CD4-positive, alpha-beta T cell treated with Interferon alpha-2 for 1 hour (primary cell): ENCODE measurements around the gene POPDC3.

Experiments
- DNase-seq, 2 donors: peaks; one replicate each; pipeline ENCODE4 v3.0.0-alpha.2; 2020 to 2022

POPDC3 gene

DNA sequence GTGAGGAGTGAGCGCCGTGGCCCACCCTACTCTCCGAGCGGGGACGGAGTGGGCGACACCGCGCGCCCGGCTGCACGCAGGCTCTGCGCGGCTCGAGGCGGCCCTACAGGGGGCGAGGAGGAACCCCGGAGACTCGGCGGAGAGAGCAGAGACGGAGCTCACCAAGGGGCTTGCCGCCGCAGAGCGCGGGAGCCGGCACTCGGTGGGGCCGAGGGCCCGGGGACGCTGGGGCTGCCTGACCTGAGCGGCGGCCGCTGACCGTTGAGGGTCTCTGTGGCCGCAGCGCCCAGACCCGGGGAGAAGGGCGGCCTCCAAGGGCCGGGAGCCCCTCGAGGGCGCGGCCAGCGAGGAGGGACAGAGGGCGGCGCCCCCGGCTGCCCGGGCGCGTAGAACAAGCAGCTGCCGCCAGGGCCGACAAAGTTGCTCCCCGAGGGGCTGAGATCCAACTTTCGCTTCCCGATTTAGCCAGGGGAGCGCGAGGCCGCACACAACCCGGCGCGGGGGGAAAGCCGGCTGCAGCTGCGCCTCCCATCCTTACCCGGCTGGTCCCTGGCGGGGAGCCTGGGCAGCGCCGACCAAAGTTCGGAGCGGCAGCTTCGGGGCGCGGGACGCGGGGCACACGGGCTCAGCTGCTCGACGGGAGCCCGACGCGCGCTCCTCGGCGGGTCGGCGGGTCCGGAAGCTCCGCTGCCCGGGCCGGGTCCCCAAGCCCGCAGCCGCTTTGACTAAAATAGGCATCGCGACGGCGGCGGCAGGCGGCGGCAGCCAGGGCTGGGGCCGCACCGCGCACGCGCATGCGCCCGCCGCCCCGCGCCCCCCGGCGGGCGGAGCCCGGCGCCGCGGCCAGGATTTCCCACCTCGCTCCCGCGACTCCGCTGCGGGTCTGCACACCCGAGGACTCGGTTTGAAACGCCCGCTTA lies 43.1 kb downstream of the POPDC3 start:
- peak in 1 of 2 donors; percentile 5 for DNase-seq

DNA sequence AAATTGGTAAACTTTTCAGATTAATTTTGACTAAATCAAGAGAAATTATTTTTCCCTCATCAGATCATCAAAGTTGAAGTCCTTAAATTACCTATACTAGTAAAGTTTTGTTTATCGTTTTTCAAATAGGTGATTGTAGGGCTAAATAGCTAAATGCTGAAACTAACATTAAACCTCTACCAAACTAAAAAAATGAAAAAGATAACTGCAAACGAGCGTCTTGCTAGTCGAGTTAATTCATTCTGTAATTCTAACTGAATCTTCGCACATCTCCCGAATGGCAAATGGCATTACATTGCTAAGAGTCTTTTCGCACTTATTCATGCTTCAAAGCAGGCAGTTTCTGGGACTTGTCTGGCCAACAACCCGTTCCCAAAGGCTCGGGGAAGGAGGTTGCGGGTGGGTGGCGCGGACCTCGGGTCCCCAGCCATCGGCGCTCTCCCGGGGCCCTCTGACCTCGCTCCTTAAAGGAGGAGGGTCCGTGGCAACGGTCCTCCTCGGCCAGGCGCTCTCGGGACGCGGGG lies 43.8 kb downstream of the POPDC3 start:
- DNase-seq: no peak

DNA sequence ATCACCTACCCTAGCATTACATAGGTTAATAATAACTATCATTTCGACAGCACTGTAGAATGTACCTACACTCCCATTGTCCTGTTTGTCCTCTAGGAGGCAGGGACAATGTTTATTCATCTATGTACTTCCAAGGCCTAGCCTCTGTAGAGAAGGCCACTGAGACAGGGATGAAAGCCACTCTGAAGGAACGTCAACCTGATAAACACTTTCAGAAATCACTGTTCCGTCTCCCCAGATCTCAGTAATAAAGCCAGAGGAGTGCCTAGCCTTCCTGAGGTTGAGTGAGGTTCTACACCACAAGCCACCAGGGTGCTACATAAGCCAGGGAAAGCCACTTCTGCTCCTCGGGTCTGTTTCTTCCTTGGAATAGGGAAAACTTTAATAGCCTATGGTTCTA lies 44.8 kb downstream of the POPDC3 start:
- no peak for DNase-seq

DNA sequence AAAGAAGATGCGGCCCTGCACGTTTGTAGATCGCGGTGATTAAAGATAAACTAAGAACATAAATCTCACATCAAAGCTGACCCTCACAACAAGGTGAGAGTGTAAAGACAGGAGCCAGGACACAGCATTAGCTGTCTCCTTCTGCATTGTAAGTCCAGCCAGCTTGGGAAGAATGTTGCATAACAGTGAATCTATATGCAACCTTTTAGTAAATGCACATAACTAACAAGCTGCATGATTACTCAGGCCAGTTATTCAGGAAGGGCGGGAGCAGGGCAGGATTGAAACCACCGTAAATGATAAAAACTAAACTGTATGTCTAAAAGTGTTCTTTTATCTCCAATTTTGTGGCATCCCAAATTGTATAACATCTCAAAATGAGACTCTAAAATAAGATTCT lies 57.1 kb downstream of the POPDC3 start:
- no peak for DNase-seq

DNA sequence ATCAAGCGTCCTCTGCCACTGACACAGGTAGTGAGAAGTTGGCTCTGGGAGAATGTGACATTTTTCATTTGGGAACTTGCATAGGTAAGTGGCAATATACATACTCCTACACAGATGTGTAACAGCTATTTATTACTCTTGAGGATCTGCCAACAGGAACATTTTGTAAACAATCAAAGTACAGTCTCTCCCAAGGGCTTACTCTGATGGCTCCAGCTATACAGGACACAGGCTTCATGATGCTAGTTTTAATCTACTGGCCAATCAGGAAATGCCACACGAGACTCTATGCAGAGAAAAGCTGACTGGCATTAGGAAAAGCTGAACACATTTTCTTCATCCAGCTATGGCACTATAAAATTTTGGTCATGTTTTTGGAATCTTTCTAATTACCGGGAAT lies 57.8 kb downstream of the POPDC3 start:
- no peak for DNase-seq

DNA sequence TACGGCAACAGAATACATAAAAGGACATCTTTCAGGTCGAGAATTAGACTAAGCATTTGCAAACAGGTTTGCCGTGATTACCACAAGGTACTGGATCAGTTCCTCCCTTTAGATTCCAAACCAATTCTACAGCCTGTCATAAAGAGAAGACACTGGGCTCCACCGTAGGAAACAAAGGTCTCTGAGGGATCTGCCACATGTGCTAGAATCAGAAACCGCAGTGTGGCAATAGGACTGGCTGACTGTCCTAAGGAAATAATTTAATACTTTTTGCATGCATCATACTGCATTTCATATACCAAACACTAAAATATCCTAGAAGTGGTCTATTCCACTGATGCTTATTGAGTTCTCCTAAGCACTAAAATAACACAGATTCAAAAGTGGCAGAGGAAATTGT lies 59.2 kb downstream of the POPDC3 start:
- DNase-seq: no peak

DNA sequence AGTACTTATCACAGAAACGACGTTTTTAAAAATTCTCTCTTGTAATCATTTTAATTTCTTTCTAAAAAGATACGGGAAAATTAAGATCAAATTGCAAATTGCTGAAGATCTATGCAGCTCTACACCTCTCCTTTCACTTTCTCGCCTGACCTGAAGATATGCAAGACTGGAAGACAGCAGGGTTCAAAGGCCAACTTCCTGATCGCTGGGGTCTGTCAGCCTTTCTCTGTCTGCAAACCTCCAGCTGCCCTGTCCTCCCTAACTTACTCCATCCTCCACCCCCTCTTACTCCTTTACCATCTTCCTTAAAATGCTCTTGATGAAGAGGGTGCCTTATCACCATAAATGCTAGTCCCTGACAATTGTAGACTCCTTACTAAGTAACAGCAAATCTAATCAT lies 63.7 kb downstream of the POPDC3 start:
- no peak for DNase-seq

DNA sequence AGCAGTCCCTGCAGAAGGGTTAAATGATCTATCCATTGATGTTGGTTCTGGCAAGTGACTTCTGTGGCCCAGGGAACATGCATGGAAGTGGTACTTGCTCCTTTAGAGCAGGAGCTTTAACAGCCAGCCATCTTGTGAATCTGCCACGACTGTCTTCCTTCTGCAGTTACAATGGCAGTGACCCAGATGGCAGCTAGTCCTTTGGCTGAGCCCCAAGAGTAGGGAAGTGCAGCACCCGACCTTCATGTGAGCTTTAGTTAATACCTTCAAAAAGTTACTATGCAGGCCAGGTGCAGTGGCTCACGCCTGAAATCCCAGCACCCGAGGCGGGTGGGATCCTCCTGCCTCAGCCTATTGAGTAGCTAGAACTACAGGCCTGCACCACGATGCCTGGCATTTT lies 66.4 kb downstream of the POPDC3 start:
- DNase-seq: no peak

DNA sequence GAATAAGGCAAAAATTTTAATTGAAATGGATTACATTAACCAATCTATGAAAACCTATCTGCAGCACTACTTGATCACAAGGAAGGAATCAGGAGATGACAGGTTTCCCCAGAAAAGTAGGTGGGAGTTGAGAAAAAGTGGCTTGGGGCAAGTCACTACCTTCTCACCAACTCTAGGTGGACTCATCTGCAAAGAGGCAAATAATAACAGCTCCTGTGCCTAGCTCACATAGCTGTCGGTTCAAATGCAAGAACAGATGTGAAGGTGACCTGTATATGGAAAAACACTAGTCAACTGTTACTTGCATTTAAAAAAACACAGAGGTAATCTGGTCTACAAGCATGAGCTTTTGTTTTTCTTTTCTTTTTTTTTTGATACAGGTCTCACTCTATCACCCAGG lies 67.2 kb downstream of the POPDC3 start:
- no peak for DNase-seq

DNA sequence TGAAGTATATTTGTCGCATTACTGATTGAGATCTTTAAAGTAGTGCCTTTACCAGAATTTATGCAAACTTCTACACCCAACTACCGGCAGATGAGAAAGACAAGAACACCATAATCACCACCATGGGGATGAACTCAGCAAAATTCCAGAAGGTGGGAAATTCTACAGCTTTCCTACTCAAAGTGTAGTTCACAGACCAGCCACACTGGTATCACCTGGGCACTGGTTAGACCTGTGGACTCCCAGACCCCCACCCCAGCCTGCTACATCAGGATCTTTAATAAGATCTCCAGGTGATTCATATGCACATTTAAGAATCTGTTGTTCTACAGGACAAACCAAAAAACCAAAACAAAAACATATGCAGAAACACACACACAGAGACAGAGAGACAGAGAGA lies 67.9 kb downstream of the POPDC3 start:
- DNase-seq: no peak

DNA sequence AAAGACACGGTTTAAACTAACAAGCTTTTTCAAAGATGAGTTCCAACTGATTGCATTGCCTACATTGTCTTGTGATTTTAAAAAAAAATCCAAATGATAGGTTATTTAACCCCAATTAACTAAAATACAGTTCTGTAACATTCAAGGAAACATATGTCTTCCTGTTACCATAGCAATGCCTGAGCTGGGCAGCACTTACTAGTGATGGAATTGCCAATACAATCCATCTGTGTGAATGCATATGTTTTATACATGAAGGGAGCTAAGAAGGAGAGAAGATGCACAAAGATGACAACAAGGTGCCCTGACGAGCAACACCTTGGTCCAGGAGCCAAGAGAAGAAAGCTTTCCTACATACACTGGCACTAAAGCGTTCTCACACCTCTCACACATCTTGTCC lies 68.7 kb downstream of the POPDC3 start:
- no peak for DNase-seq

DNA sequence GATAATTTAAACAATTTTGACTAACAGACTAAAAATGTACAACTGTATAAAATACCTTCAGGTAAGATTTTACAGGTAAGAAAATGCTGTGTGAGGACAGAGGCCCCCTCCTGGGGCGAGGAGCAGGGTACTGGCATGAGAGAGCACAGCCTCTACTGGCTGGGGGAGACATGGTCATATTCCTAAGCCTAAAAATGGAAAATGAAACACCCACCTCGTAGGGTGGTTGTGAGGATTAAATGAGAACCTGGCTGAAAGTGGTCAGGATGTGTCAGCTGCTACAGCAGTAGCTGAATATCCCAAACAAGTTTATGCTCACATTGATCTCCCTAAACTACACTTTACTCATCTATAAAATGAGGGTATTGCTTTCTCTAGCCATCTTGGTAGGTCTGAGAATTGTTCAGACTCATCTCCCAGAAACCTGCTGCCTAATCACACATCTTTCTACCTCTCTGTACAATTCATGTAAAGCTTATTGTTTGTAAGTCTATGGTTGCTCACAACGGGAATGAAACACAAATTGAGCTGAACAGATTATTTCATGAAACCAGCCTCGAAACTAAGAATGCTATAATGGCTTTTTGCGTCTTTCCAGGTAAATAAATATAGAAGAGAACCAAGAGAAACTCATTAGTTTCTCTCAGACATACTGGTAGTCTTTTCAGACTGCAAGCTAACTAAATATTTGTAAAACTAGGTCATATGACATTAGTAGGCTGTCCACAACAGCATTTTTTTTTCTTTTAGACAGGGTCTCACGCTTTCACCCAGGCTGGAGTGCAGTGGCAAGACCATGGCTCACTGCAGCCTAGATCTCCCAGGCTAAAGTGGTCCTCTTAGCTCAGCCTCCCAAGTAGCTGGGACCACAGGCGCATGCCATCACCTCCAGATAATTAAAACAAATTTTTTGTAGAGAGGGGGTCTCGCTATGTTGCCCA lies 69.6 kb downstream of the POPDC3 start:
- DNase-seq: no peak

DNA sequence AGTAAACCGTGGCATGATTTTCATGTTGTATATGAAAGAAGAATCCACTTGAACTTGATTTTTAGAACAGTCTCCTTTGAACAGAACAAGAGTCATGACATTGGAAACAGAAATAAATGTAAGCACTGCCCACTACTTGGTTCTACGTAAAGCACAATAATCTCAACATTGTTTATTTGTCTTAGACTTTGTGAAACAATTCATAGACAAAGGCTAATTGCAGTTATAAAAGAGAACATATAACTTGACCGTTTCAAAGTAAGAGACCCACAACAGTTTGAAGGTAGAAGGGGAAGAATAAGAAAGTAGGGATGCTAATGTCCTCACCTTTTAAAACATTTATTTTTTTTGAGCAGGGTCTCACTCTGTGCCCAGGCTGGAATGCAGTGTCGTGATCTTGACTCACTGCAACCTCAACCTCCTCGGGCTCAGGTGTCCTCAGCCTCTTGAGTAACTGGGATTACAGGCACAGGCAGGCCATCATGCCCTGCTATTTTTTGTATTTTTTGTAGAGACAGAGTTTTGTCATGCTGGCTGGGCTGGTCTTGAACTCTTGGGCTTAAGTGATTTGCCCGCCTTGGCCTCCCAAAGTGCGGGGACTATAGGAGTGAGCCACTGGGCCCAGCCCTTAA lies 71.1 kb downstream of the POPDC3 start:
- DNase-seq: no peak
